Hepatocyte (in vitro differentiated cells): ENCODE results near the gene CPLX4. TPM values are rescaled to one million over a fixed set of nuclear protein-coding genes. Genes with fewer than 3 reads are reported as not detected.
A peak's percentile ranks its signal among the peaks of the same experiment; 100 is the strongest.

Source experiments
- DNase-seq: peaks from one replicate; pipeline ENCODE4 v3.0.0-alpha.2; 2016; ENCODE audit warnings: low spot score
- H2AFZ ChIP-seq: fragments of 200-600 bp; sonication (generic); 2 replicates; pipeline ENCODE4 v1.6.0; 2016; ENCODE audit warnings: antibody characterized with exemption, mild to moderate bottlenecking
- H3K27ac ChIP-seq: fragments of 200-600 bp; sonication (generic); 2 replicates; pipeline ENCODE4 v1.5.1; 2016; ENCODE audit warnings: mild to moderate bottlenecking
- H3K27me3 ChIP-seq: fragments of 200-600 bp; sonication (generic); 2 replicates; pipeline ENCODE4 v1.6.1; 2016
- H3K36me3 ChIP-seq: fragments of 200-600 bp; sonication (generic); replicated peaks from 2 replicates; pipeline ENCODE4 v1.5.1; 2016; ENCODE audit warnings: low read depth; ENCODE audit not compliant: insufficient read depth
- H3K4me1 ChIP-seq: fragments of 200-600 bp; sonication (generic); 2 replicates; pipeline ENCODE4 v1.5.1; 2016; ENCODE audit warnings: mild to moderate bottlenecking, moderate library complexity; ENCODE audit not compliant: insufficient read depth
- H3K4me2 ChIP-seq: fragments of 200-600 bp; sonication (generic); 2 replicates; pipeline ENCODE4 v1.6.0; 2016
- H3K4me3 ChIP-seq: fragments of 200-600 bp; sonication (generic); 2 replicates; pipeline ENCODE4 v1.5.1; 2016; ENCODE audit warnings: mild to moderate bottlenecking
- H3K79me2 ChIP-seq: fragments of 200-600 bp; sonication (generic); 2 replicates; pipeline ENCODE4 v1.6.0; 2017; ENCODE audit warnings: mild to moderate bottlenecking
- H3K9me2 ChIP-seq: fragments of 200-600 bp; sonication (generic); replicated peaks from 2 replicates; pipeline ENCODE4 v1.6.0; 2017; ENCODE audit warnings: mild to moderate bottlenecking; ENCODE audit not compliant: insufficient read depth
- H3K9me3 ChIP-seq: fragments of 200-600 bp; sonication (generic); 2 replicates; pipeline ENCODE4 v1.5.1; 2016; ENCODE audit warnings: low read depth, mild to moderate bottlenecking
- H4K20me1 ChIP-seq: fragments of 200-600 bp; sonication (generic); 2 replicates; pipeline ENCODE4 v1.6.0; 2016; ENCODE audit warnings: mild to moderate bottlenecking; ENCODE audit not compliant: insufficient read depth, poor library complexity, severe bottlenecking
- CTCF ChIP-seq: fragments of 200-600 bp; sonication (generic); IDR thresholded peaks from 2 replicates; pipeline ENCODE4 v1.5.1; 2016; ENCODE audit warnings: antibody characterized with exemption, mild to moderate bottlenecking; ENCODE audit not compliant: poor library complexity
- EZH2 ChIP-seq: fragments of 200-600 bp; sonication (generic); IDR thresholded peaks from 2 replicates; pipeline ENCODE4 v1.6.1; 2016; ENCODE audit warnings: antibody characterized with exemption, mild to moderate bottlenecking, borderline replicate concordance
- EZH2phosphoT487 ChIP-seq: fragments of 200-600 bp; sonication (generic); IDR thresholded peaks from one replicate; pipeline ENCODE4 v1.6.1; 2018; ENCODE audit warnings: antibody characterized with exemption, mild to moderate bottlenecking, low read depth, moderate library complexity; ENCODE audit not compliant: unreplicated experiment, severe bottlenecking
- WGBS: methylation state at CpG from one replicate; pipeline ENCODE4 v1.1.6; 2016; ENCODE audit warnings: low lambda C conversion rate; ENCODE audit errors: missing lambda C conversion rate; 5-methylcytosine and 5-hydroxymethylcytosine counted together
- polyA plus RNA-seq: library from polyadenylated mRNA; unstranded; fragments of >200 nt; fragmentation: Nextera tagmentation; extraction: Ambion mirVana; gene quantifications from 2 replicates; pipeline ENCODE4 v1.2.1, GENCODE V29; 2016
- total RNA-seq: library from RNA; depleted of rRNA; stranded (reverse); fragments of >200 nt; gene quantifications from 2 replicates; pipeline ENCODE4 v1.2.3, GENCODE V29; 2014

Gene CPLX4
- total and polyA plus RNA-seq, 2 experiments from 2014 or later = not detected

GRCh38 chr18:59249199-59249774, 69.2 kb downstream of the CPLX4 start:
- Histone ChIP-seq H3K79me2 (no peaks in the 10 kb centered on the region), H3K27ac (no peak overlapping the region), H2AFZ (no peak overlapping the region), H3K27me3 (peaks cover 49% of the 10 kb centered on the region), H3K4me1 (no peaks in the 10 kb centered on the region), H3K9me3 (no peaks in the 10 kb centered on the region), H3K4me2 (no peak overlapping the region), H4K20me1 (no peaks in the 10 kb centered on the region), H3K4me3 (no peak overlapping the region), H3K9me2 (no peaks in the 10 kb centered on the region), H3K36me3 (no peaks in the 10 kb centered on the region)
- DNase-seq = peak; percentile 81
- TF ChIP-seq CTCF (peak; percentile 84), EZH2phosphoT487 (no peak)
- WGBS = 31% methylated on average over 5 of the region's 5 CpGs

GRCh38 chr18:59246796-59247195, 71.7 kb downstream of the CPLX4 start:
- no peak for DNase-seq
- Histone ChIP-seq H3K79me2 (no peaks in the 10 kb centered on the region), H4K20me1 (no peaks in the 10 kb centered on the region), H3K36me3 (no peaks in the 10 kb centered on the region), H3K9me2 (no peaks in the 10 kb centered on the region), H3K4me3 (no peak overlapping the region), H3K27me3 (peaks cover 55% of the 10 kb centered on the region), H3K4me1 (no peaks in the 10 kb centered on the region), H3K4me2 (no peak overlapping the region), H2AFZ (no peak overlapping the region), H3K9me3 (no peaks in the 10 kb centered on the region), H3K27ac (no peak overlapping the region)
- WGBS = 42% methylated on average over 4 of the region's 4 CpGs
- no peak for TF ChIP-seq EZH2
- no peak for TF ChIP-seq CTCF
- TF ChIP-seq EZH2phosphoT487 = no peak

Other genes with a start within 250 kb of the CPLX4 start
- 88.7 and 103 TPM in 2 replicates for gene SEC11C, start 178.8 kb downstream of the CPLX4 start, total RNA-seq
- 224 and 230 TPM in 2 replicates for gene SEC11C, start 178.8 kb downstream of the CPLX4 start, polyA plus RNA-seq
- 2.6 TPM in 1 of 2 replicates, not detected in the other for gene GRP, start 98.5 kb downstream of the CPLX4 start, total RNA-seq
- 0.71 and 2.2 TPM in 2 replicates for gene GRP, start 98.5 kb downstream of the CPLX4 start, polyA plus RNA-seq
- not detected in 2 replicates for gene RAX, start 45.2 kb downstream of the CPLX4 start, total RNA-seq
- not detected in 2 replicates for gene RAX, start 45.2 kb downstream of the CPLX4 start, polyA plus RNA-seq
- gene LMAN1, start 40.6 kb upstream of the CPLX4 start, total RNA-seq = 143 and 149 TPM in 2 replicates
- 82.1 and 93.5 TPM in 2 replicates for gene LMAN1, start 40.6 kb upstream of the CPLX4 start, polyA plus RNA-seq